Measurements from ENCODE around the gene OBSL1.

DNA sequence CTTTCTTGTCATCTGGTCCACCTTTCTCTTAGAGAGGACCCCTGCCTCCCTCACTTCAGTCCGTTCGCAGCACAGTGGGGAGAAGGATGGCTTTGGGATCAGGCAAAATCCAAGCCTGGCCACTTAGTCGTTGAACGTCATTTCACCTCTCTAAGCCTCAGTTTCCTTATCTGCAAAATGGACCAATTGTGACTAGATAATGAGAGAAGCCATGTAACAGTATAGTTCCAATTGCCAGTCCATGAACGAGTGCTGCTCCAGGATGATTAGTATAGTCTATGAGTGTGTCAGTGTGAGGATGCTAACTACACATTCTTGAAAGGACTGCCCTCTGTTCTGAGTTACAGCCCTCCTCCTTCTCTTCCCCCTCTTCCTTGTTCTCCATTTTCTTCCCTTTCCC lies 1.8 kb upstream of the OBSL1 start:
- TF ChIP-seq TAF1 (IDR thresholded peaks at IDR 0.05; ENCODE audit: borderline replicate concordance, low read depth, low read length) = no peak
- TF ChIP-seq SMARCA5 (IDR thresholded peaks at IDR 0.05) = no peak
- TF ChIP-seq, protein P1, sequence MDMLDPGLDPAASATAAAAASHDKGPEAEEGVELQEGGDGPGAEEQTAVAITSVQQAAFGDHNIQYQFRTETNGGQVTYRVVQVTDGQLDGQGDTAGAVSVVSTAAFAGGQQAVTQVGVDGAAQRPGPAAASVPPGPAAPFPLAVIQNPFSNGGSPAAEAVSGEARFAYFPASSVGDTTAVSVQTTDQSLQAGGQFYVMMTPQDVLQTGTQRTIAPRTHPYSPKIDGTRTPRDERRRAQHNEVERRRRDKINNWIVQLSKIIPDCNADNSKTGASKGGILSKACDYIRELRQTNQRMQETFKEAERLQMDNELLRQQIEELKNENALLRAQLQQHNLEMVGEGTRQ (IDR thresholded peaks at IDR 0.05; ENCODE audit: borderline replicate concordance, low read depth, low read length) = no peak
- TF ChIP-seq, protein P2, sequence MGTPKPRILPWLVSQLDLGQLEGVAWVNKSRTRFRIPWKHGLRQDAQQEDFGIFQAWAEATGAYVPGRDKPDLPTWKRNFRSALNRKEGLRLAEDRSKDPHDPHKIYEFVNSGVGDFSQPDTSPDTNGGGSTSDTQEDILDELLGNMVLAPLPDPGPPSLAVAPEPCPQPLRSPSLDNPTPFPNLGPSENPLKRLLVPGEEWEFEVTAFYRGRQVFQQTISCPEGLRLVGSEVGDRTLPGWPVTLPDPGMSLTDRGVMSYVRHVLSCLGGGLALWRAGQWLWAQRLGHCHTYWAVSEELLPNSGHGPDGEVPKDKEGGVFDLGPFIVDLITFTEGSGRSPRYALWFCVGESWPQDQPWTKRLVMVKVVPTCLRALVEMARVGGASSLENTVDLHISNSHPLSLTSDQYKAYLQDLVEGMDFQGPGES (IDR thresholded peaks at IDR 0.05) = no peak
- TF ChIP-seq, protein P3, sequence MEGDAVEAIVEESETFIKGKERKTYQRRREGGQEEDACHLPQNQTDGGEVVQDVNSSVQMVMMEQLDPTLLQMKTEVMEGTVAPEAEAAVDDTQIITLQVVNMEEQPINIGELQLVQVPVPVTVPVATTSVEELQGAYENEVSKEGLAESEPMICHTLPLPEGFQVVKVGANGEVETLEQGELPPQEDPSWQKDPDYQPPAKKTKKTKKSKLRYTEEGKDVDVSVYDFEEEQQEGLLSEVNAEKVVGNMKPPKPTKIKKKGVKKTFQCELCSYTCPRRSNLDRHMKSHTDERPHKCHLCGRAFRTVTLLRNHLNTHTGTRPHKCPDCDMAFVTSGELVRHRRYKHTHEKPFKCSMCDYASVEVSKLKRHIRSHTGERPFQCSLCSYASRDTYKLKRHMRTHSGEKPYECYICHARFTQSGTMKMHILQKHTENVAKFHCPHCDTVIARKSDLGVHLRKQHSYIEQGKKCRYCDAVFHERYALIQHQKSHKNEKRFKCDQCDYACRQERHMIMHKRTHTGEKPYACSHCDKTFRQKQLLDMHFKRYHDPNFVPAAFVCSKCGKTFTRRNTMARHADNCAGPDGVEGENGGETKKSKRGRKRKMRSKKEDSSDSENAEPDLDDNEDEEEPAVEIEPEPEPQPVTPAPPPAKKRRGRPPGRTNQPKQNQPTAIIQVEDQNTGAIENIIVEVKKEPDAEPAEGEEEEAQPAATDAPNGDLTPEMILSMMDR (IDR thresholded peaks at IDR 0.05 in 2 of 3, conservative IDR thresholded peaks at IDR 0.05 in 1 of 3; ENCODE audit: control insufficient read depth in 2 of 3, extremely low read depth in 1 of 3, insufficient read depth in 1 of 3, low read depth in 3 of 3, low read length in 3 of 3) = no peak
- no peak for TF ChIP-seq SIN3A (IDR thresholded peaks at IDR 0.05; ENCODE audit: low read depth, low read length)
- TF ChIP-seq, protein P4, sequence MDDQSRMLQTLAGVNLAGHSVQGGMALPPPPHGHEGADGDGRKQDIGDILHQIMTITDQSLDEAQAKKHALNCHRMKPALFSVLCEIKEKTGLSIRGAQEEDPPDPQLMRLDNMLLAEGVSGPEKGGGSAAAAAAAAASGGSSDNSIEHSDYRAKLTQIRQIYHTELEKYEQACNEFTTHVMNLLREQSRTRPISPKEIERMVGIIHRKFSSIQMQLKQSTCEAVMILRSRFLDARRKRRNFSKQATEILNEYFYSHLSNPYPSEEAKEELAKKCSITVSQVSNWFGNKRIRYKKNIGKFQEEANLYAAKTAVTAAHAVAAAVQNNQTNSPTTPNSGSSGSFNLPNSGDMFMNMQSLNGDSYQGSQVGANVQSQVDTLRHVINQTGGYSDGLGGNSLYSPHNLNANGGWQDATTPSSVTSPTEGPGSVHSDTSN (IDR thresholded peaks at IDR 0.05; ENCODE audit: insufficient replicate concordance, low read depth, low read length) = no peak
- TF ChIP-seq BACH1 (IDR thresholded peaks at IDR 0.05; ENCODE audit: borderline replicate concordance) = no peak
- TF ChIP-seq, protein P5, sequence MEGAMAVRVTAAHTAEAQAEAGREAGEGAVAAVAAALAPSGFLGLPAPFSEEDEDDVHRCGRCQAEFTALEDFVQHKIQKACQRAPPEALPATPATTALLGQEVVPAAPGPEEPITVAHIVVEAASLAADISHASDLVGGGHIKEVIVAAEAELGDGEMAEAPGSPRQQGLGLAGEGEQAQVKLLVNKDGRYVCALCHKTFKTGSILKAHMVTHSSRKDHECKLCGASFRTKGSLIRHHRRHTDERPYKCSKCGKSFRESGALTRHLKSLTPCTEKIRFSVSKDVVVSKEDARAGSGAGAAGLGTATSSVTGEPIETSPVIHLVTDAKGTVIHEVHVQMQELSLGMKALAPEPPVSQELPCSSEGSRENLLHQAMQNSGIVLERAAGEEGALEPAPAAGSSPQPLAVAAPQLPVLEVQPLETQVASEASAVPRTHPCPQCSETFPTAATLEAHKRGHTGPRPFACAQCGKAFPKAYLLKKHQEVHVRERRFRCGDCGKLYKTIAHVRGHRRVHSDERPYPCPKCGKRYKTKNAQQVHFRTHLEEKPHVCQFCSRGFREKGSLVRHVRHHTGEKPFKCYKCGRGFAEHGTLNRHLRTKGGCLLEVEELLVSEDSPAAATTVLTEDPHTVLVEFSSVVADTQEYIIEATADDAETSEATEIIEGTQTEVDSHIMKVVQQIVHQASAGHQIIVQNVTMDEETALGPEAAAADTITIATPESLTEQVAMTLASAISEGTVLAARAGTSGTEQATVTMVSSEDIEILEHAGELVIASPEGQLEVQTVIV (IDR thresholded peaks at IDR 0.05; ENCODE audit: borderline replicate concordance, partially characterized antibody) = no peak
- TF ChIP-seq SMC3 (IDR thresholded peaks at IDR 0.05; ENCODE audit: borderline replicate concordance, low read length) = no peak
- no peak for TF ChIP-seq RAD21 (IDR thresholded peaks at IDR 0.05; ENCODE audit: insufficient read depth, low read depth, low read length)
- no peak for TF ChIP-seq ZNF622 (IDR thresholded peaks at IDR 0.05)
- TF ChIP-seq ZSCAN29 (IDR thresholded peaks at IDR 0.05) = no peak
